GM23248 (cell line): ENCODE results near the gene ATG13. TPM values are rescaled to one million over a fixed set of nuclear protein-coding genes. Genes with fewer than 3 reads are reported as not detected.
A peak's percentile ranks its signal among the peaks of the same experiment; 100 is the strongest.
"Not testable (repeated sequence)": the region's sequence is repeated elsewhere in the genome, so short reads cannot be mapped to it uniquely, and the experiment has no call there.

Experiments used
- DNase-seq: peaks from one replicate; pipeline ENCODE4 v3.0.0-alpha.2; 2015
- H2AFZ ChIP-seq: fragments of 200-600 bp; sonication (generic); 2 replicates; pipeline ENCODE4 v1.6.1; 2016; ENCODE audit warnings: antibody characterized with exemption
- H3F3A ChIP-seq: fragments of 200-600 bp; sonication (generic); 2 replicates; pipeline ENCODE4 v1.6.1; 2016; ENCODE audit warnings: mild to moderate bottlenecking, antibody characterized with exemption, mixed run types; ENCODE audit not compliant: insufficient read depth
- H3K27ac ChIP-seq: fragments of 200-600 bp; sonication (generic); 2 replicates; pipeline ENCODE4 v1.5.1; 2016; ENCODE audit warnings: mild to moderate bottlenecking
- H3K27me3 ChIP-seq: fragments of 200-600 bp; sonication (generic); replicated peaks from 2 replicates; pipeline ENCODE4 v1.6.1; 2016; ENCODE audit warnings: mild to moderate bottlenecking; ENCODE audit not compliant: insufficient read depth
- H3K36me3 ChIP-seq: fragments of 200-600 bp; sonication (generic); 2 replicates; pipeline ENCODE4 v1.6.1; 2016; ENCODE audit warnings: low read depth, mild to moderate bottlenecking
- H3K4me1 ChIP-seq: fragments of 200-600 bp; sonication (generic); 2 replicates; pipeline ENCODE4 v1.6.1; 2016; ENCODE audit warnings: mild to moderate bottlenecking; ENCODE audit not compliant: insufficient read depth
- H3K4me2 ChIP-seq: fragments of 200-600 bp; sonication (generic); one replicate; pipeline ENCODE4 v1.6.1; 2016; ENCODE audit warnings: mild to moderate bottlenecking; ENCODE audit not compliant: unreplicated experiment
- H3K4me3 ChIP-seq: fragments of 200-600 bp; sonication (generic); 2 replicates; pipeline ENCODE4 v1.5.1; 2016; ENCODE audit warnings: mild to moderate bottlenecking
- H3K79me2 ChIP-seq: fragments of 200-600 bp; sonication (generic); 2 replicates; pipeline ENCODE4 v1.6.1; 2016; ENCODE audit warnings: mild to moderate bottlenecking; ENCODE audit not compliant: insufficient read depth
- H3K9ac ChIP-seq: fragments of 200-600 bp; sonication (generic); 2 replicates; pipeline ENCODE4 v1.6.1; 2016; ENCODE audit warnings: mild to moderate bottlenecking
- H3K9me2 ChIP-seq: fragments of 200-600 bp; sonication (generic); 2 replicates; pipeline ENCODE4 v1.6.1; 2016; ENCODE audit warnings: mixed run types, mild to moderate bottlenecking, moderate library complexity; ENCODE audit not compliant: insufficient read depth
- H3K9me3 ChIP-seq: fragments of 200-600 bp; sonication (generic); one replicate; pipeline ENCODE4 v1.6.1; 2017; ENCODE audit warnings: low read depth
- H4K20me1 ChIP-seq: fragments of 200-600 bp; sonication (generic); 2 replicates; pipeline ENCODE4 v1.6.0; 2016; ENCODE audit not compliant: insufficient read depth
- EZH2 ChIP-seq: fragments of 200-600 bp; sonication (generic); IDR thresholded peaks from 2 replicates; pipeline ENCODE4 v1.6.1; 2018; ENCODE audit warnings: antibody characterized with exemption, mild to moderate bottlenecking; ENCODE audit not compliant: insufficient read depth, poor library complexity, severe bottlenecking
- EZH2phosphoT487 ChIP-seq: fragments of 200-600 bp; sonication (generic); IDR thresholded peaks from 2 replicates; pipeline ENCODE4 v1.6.1; 2018; ENCODE audit warnings: antibody characterized with exemption, moderate library complexity, mild to moderate bottlenecking, low read depth; ENCODE audit not compliant: insufficient read depth
- WGBS, 2 experiments: methylation state at CpG; one replicate each; pipeline ENCODE4 v1.1.6; 2015 to 2017; ENCODE audit warnings: low lambda C conversion rate in 2 of 2, low coverage in 1 of 2; ENCODE audit errors: missing lambda C conversion rate in 2 of 2; 5-methylcytosine and 5-hydroxymethylcytosine counted together
- in situ Hi-C: fragments of 300-500 bp; cut with MboI; formaldehyde crosslinking; loops from 2 replicates; pipeline ENCODE4 v1.15.0; 2020
- polyA plus RNA-seq: library from polyadenylated mRNA; unstranded; fragments of >200 nt; fragmentation: Nextera tagmentation; extraction: Ambion mirVana; gene quantifications from 2 replicates; pipeline ENCODE4 v1.2.1, GENCODE V29; 2016
- total RNA-seq: library from RNA; depleted of rRNA; stranded (reverse); fragments of >200 nt; shearing (Covaris generic); gene quantifications from 2 replicates; pipeline ENCODE4 v1.2.3, GENCODE V29; 2014

ATG13 gene
- total and polyA plus RNA-seq, 2 experiments from 2014 or later: 55.1 to 118 TPM

DNA sequence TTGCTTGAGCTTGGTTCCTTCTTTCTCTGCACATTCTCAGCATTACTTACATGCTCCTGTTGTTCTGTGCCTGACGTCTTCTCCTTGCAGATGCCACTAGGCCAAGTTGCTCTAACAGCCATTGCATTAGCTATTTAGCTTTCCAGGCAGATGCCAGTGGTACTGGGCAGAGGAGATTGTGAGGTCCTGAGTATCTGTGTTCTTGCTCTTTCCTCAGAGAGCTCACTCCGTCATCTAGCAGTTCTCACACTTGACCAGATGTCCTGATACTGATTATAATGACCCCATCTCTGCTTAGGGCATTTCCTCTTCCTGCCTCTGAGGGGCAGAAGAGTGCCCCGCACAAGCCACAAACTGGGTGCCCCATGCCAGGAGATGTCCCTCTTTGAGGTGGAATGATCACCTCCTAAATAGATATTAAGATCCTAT lies 52.4 kb downstream of the ATG13 start:
- TF ChIP-seq EZH2 (no peak), EZH2phosphoT487 (no peak)

DNA sequence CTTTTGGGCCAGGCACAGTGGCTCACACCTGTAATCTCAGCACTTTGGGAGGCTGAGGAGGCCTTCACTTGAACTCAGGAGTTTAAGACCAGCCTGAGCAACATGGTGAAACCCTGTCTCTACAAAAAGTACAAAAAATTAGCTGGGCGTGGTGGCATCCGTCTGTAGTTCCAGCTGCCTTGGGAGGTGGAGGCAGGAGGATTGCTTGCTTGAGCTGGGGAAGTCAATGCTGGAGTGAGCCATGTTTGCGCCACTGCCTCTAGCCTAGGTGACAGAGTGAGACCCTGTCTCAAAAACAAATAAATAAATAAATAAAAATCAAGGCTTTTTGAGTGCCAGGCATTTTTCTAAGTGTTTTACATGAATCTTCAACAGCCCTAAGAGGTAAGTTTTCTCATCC lies 53.2 kb downstream of the ATG13 start:
- DNase-seq, H2AFZ ChIP-seq, H3K4me2 ChIP-seq, H3K27me3 ChIP-seq, H3K79me2 ChIP-seq, H3K9ac ChIP-seq, H3K4me3 ChIP-seq, H3K9me3 ChIP-seq, in situ Hi-C loops, H4K20me1 ChIP-seq, H3K9me2 ChIP-seq: not testable (repeated sequence)
- WGBS, 2 experiments: 91 to 94% methylated on average over 3 of the region's 3 CpGs
- Histone ChIP-seq H3K27ac (peak overlapping the region; percentile 69; the same call in 1 of the 2 replicates), H3K4me1 (peaks cover 13% of the 10 kb centered on the region), H3F3A (peaks cover 34% of the 10 kb centered on the region), H3K36me3 (peaks cover 35% of the 10 kb centered on the region; the same call in 1 of the 2 replicates)

More for the DNA sequence above, 52.4 kb downstream of the ATG13 start:
- Histone ChIP-seq H3K79me2 (no peaks in the 10 kb centered on the region), H3K36me3 (peaks cover 35% of the 10 kb centered on the region; the same call in 1 of the 2 replicates), H3K4me1 (peaks cover 5% of the 10 kb centered on the region; the same call in 1 of the 2 replicates), H3F3A (peaks cover 30% of the 10 kb centered on the region; the same call in 1 of the 2 replicates), H3K9ac (no peak overlapping the region), H2AFZ (no peak overlapping the region), H3K4me3 (no peak overlapping the region), H4K20me1 (no peaks in the 10 kb centered on the region), H3K27ac (no peak overlapping the region), H3K4me2 (no peak overlapping the region), H3K9me3 (no peaks in the 10 kb centered on the region), H3K9me2 (no peaks in the 10 kb centered on the region), H3K27me3 (no peaks in the 10 kb centered on the region)
- DNase-seq: no peak
- WGBS, 2 experiments: 90 to 96% methylated on average over 3 of the region's 3 CpGs
- in situ Hi-C loops: no loop called here

DNA sequence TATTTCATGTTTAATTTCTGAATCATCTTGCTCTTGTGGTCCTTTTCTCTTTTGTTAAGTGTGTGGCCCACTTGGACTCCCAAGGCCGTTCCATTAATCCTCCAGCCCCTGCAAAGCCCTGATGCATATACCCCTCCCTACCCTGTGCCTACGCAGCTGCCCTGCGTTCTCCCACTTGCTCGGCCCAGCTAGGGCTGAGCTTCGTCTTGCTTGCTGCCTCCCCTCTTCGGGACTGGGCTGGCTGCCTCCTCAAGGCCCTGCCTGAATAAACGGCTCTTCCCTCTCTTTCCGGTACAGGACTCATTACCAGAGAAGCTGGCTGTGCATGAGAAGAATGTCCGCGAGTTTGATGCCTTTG lies 54.6 kb downstream of the ATG13 start:
- in situ Hi-C loops: no loop called here
- H3K4me3 ChIP-seq: no peak overlapping the region
- H3K36me3 ChIP-seq: peaks cover 25% of the 10 kb centered on the region; the same call in 1 of the 2 replicates
- peaks cover 18% of the 10 kb centered on the region for H3K4me1 ChIP-seq
- no peak overlapping the region for H2AFZ ChIP-seq
- H3F3A ChIP-seq: peaks cover 47% of the 10 kb centered on the region
- H3K27me3 ChIP-seq: no peaks in the 10 kb centered on the region
- TF ChIP-seq EZH2 (no peak), EZH2phosphoT487 (no peak)
- H4K20me1 ChIP-seq: no peaks in the 10 kb centered on the region
- H3K79me2 ChIP-seq: no peaks in the 10 kb centered on the region
- no peaks in the 10 kb centered on the region for H3K9me3 ChIP-seq
- DNase-seq: no peak
- H3K9me2 ChIP-seq: no peaks in the 10 kb centered on the region
- no peak overlapping the region for H3K27ac ChIP-seq
- WGBS, 2 experiments: 89 to 90% methylated on average over 10 of the region's 10 CpGs
- H3K4me2 ChIP-seq: no peak overlapping the region
- no peak overlapping the region for H3K9ac ChIP-seq

DNA sequence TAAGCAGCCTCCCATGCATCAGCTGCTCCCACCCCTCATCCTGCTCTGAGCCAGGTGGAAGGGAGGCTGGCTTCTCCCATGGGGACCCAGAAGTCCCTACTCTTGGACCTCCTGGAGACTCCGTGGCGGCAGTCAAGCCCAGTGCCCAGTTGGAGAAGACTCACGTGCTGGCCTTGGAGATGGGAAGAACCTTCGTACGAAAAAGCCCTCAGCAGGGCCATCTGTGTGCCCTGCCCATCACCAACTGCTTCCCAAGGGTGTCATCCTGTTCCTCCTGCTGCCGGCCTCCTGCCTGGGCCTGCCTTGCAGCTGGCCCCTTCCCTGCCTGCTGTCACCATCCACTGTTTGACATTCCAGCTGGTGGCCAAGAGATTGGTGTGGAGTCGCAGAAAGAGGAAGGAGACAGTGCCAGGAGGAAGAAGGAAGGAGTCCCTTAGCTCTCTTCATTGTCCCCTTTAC lies 55.1 kb downstream of the ATG13 start:
- no peak for TF ChIP-seq EZH2phosphoT487
- no peak for TF ChIP-seq EZH2
- H3K4me1 ChIP-seq: peaks cover 18% of the 10 kb centered on the region
- in situ Hi-C loops: no loop called here
- H3K9me3 ChIP-seq: no peaks in the 10 kb centered on the region
- H3K4me2 ChIP-seq: no peak overlapping the region
- H3K9me2 ChIP-seq: no peaks in the 10 kb centered on the region
- H3K4me3 ChIP-seq: no peak overlapping the region
- H3K36me3 ChIP-seq: peaks cover 25% of the 10 kb centered on the region; the same call in 1 of the 2 replicates
- H3F3A ChIP-seq: peaks cover 52% of the 10 kb centered on the region
- 70 to 80% methylated on average over 6 to 7 of the region's 7 CpGs for WGBS, 2 experiments
- no peak overlapping the region for H3K27ac ChIP-seq
- H3K79me2 ChIP-seq: no peaks in the 10 kb centered on the region
- no peak for DNase-seq
- no peak overlapping the region for H3K9ac ChIP-seq
- no peak overlapping the region for H2AFZ ChIP-seq
- H4K20me1 ChIP-seq: no peaks in the 10 kb centered on the region
- no peaks in the 10 kb centered on the region for H3K27me3 ChIP-seq
